ENCODE measurements around the gene C4orf17. TPM values are rescaled to one million over a fixed set of nuclear protein-coding genes. Genes with fewer than 3 reads are reported as not detected.

The C4orf17 gene
- total RNA-seq, 1 experiment from 2014 or later, result not detected

Other genes starting within 250 kb of the C4orf17 start
- gene ADH1A, start 220.0 kb upstream of the C4orf17 start, total RNA-seq (2014; rRNA removed; shearing (Covaris generic)), result not detected in 2 replicates
- not detected in 2 replicates for gene ADH1B, start 189.6 kb upstream of the C4orf17 start, total RNA-seq (2014; rRNA removed; shearing (Covaris generic))
- not detected in 2 replicates for gene ADH1C, start 158.3 kb upstream of the C4orf17 start, total RNA-seq (2014; rRNA removed; shearing (Covaris generic))
- not detected in 2 replicates for gene ADH7, start 75.7 kb upstream of the C4orf17 start, total RNA-seq (2014; rRNA removed; shearing (Covaris generic))
- gene TRMT10A, start 53.0 kb downstream of the C4orf17 start, total RNA-seq (2014; rRNA removed; shearing (Covaris generic)), result 6.9 and 7.9 TPM in 2 replicates
- gene MTTP, start 63.8 kb downstream of the C4orf17 start, total RNA-seq (2014; rRNA removed; shearing (Covaris generic)), result 0.02 TPM in 1 of 2 replicates, not detected in the other
- under 0.01 TPM in 1 of 2 replicates, not detected in the other for gene C4orf54, start 146.8 kb downstream of the C4orf17 start, total RNA-seq (2014; rRNA removed; shearing (Covaris generic))